ENCODE data around the gene PDGFD.

- TF ChIP-seq CTCF (optimal IDR thresholded peaks at IDR 0.05 in 1 of 3, IDR thresholded peaks at IDR 0.05 in 1 of 3, conservative IDR thresholded peaks at IDR 0.05 in 1 of 3; ENCODE audit: extremely low read depth in 1 of 3, insufficient read depth in 2 of 3, low read length in 3 of 3) (no peak), EZH2 (IDR thresholded peaks at IDR 0.05; ENCODE audit: low read length) (no peak)
Observed at GRCh38 chr11:103883291-103883690, 280.7 kb downstream of the PDGFD start.
